HCT116 (cell line): ENCODE data around the gene TMEM135. TPM values are rescaled to one million over a fixed set of nuclear protein-coding genes. Genes with fewer than 3 reads are reported as not detected.

Experiments used
- ATAC-seq: fragments of 200-7000 bp; cut with Tn5 transposase; 2 replicates; pipeline ENCODE4 v1.9.1; 2020; ENCODE audit warnings: mild to moderate bottlenecking, moderate library complexity
- BruUV-seq: library from RNA; stranded (reverse); fragments of 400-500 nt; replicated peaks from 2 replicates; lab custom pipeline; 2021; lab: Mats Ljungman, UMichigan
- CTCF ChIA-PET: fragments of 300-600 bp; sonication (Branson Sonifier 250); formaldehyde crosslinking; loops from one replicate; lab custom pipeline; 2021; ENCODE audit warnings: antibody characterized with exemption; lab: Charles Lee
- POLR2A ChIA-PET: fragments of 300-600, 350-600 bp; sonication (Branson Sonifier 250); formaldehyde crosslinking; loops from one replicate; lab custom pipeline; 2021; ENCODE audit warnings: antibody characterized with exemption; lab: Charles Lee
- RAD21 ChIA-PET, 2 experiments: fragments of 300-600 bp; sonication (Branson Sonifier 250); formaldehyde crosslinking; loops; one replicate each; lab custom pipeline; 2023; ENCODE audit warnings: low total read pairs in 2 of 2; ENCODE audit not compliant: uncharacterized antibody in 2 of 2, unreplicated experiment in 2 of 2, low non-redundant PET in 1 of 2; lab: Charles Lee
- DNase-seq: peaks from one replicate; pipeline ENCODE4 v3.0.0-alpha.2; 2010; ENCODE audit warnings: low read depth, low spot score
- H2AFZ ChIP-seq: fragments of 200-600 bp; shearing (Covaris generic), sonication (generic); 2 replicates; pipeline ENCODE4 v1.6.1; 2017; ENCODE audit warnings: low read depth, mixed run types, mixed read lengths, antibody characterized with exemption, low read length; ENCODE audit not compliant: poor library complexity, severe bottlenecking
- H3K27ac ChIP-seq: 2 replicates; pipeline ENCODE4 v1.5.1; 2012; ENCODE audit warnings: low read depth, low read length
- H3K27me3 ChIP-seq: fragments of 200-600 bp; sonication (generic); 2 replicates; pipeline ENCODE4 v1.6.1; 2016; ENCODE audit warnings: mixed run types, low read length, mixed read lengths; ENCODE audit not compliant: insufficient read depth
- H3K36me3 ChIP-seq, 2 experiments: fragments of 200-500 bp in 1 of 2; fragments of 200-600 bp in 1 of 2; sonication (Bioruptor generic) in 1 of 2; sonication (generic) in 1 of 2; 2 replicates each; pipeline versions ENCODE4 v1.5.1 to v1.6.1; 2014 to 2016; ENCODE audit warnings: low read length in 2 of 2, inconsistent platforms in 1 of 2, mixed read lengths in 1 of 2, mixed run types in 1 of 2; ENCODE audit not compliant: insufficient read depth in 2 of 2, control insufficient read depth in 1 of 2
- H3K4me1 ChIP-seq, 2 experiments: fragments of 200-600 bp in 1 of 2; sonication (generic) in 1 of 2; 2 replicates each; pipeline versions ENCODE4 v1.5.1 to v1.6.1; 2012 to 2017; ENCODE audit warnings: low read length in 2 of 2, inconsistent platforms in 1 of 2, mild to moderate bottlenecking in 1 of 2, mixed read lengths in 1 of 2, mixed run types in 1 of 2, moderate library complexity in 1 of 2; ENCODE audit not compliant: insufficient read depth in 2 of 2, control insufficient read depth in 1 of 2
- H3K4me2 ChIP-seq: fragments of 200-600 bp; sonication (generic); 2 replicates; pipeline ENCODE4 v1.6.1; 2017; ENCODE audit warnings: mixed run types, low read length, mixed read lengths
- H3K4me3 ChIP-seq, 2 experiments: fragments of 200-600 bp in 1 of 2; sonication (generic) in 1 of 2; replicated peaks in 1 of 2; 2 replicates each; pipeline ENCODE4 v1.5.1; 2011 to 2016; ENCODE audit warnings: low read length in 2 of 2, control low read depth in 1 of 2, low read depth in 1 of 2, mild to moderate bottlenecking in 1 of 2, mixed read lengths in 1 of 2, mixed run types in 1 of 2
- H3K79me2 ChIP-seq: fragments of 200-600 bp; sonication (generic); 2 replicates; pipeline ENCODE4 v1.6.1; 2017; ENCODE audit warnings: mild to moderate bottlenecking, mixed run types, low read length, moderate library complexity, mixed read lengths; ENCODE audit not compliant: insufficient read depth
- H3K9ac ChIP-seq: fragments of 200-600 bp; sonication (generic); 2 replicates; pipeline ENCODE4 v1.6.1; 2016; ENCODE audit warnings: low read length, mixed read lengths
- H3K9me2 ChIP-seq: fragments of 200-600 bp; sonication (generic), shearing (Covaris generic); 2 replicates; pipeline ENCODE4 v1.6.1; 2017; ENCODE audit warnings: mixed run types, mild to moderate bottlenecking, moderate library complexity; ENCODE audit not compliant: insufficient read depth
- H3K9me3 ChIP-seq, 2 experiments: fragments of 200-500 bp in 1 of 2; fragments of 200-600 bp in 1 of 2; sonication (Bioruptor generic) in 1 of 2; sonication (generic) in 1 of 2; 2 replicates each; pipeline ENCODE4 v1.6.1; 2014 to 2017; ENCODE audit warnings: low read length in 2 of 2, mixed read lengths in 2 of 2, inconsistent platforms in 1 of 2, low read depth in 1 of 2, mild to moderate bottlenecking in 1 of 2, mixed run types in 1 of 2, moderate library complexity in 1 of 2; ENCODE audit not compliant: control insufficient read depth in 1 of 2, insufficient read depth in 1 of 2
- H4K20me1 ChIP-seq: fragments of 200-600 bp; sonication (generic), shearing (Covaris generic); 2 replicates; pipeline ENCODE4 v1.6.1; 2017; ENCODE audit warnings: mixed run types, mild to moderate bottlenecking, moderate library complexity; ENCODE audit not compliant: insufficient read depth
- CBX3 ChIP-seq: IDR thresholded peaks from 2 replicates; pipeline ENCODE4 v1.6.1; 2012; ENCODE audit warnings: low read depth
- CEBPB ChIP-seq: IDR thresholded peaks from 2 replicates; pipeline ENCODE4 v1.6.1; 2012; ENCODE audit warnings: low read depth
- CTCF ChIP-seq, 3 experiments: fragments of 200-600 bp in 1 of 3; sonication (generic) in 1 of 3; IDR thresholded peaks in 2 of 3; conservative IDR thresholded peaks in 1 of 3; 2 replicates each; pipeline ENCODE4 v1.5.1; 2012 to 2017; ENCODE audit warnings: low read depth in 2 of 3, low read length in 2 of 3, antibody characterized with exemption in 1 of 3, borderline replicate concordance in 1 of 3, control low read depth in 1 of 3, mild to moderate bottlenecking in 1 of 3, mixed read lengths in 1 of 3, mixed run types in 1 of 3, moderate library complexity in 1 of 3; ENCODE audit not compliant: insufficient read depth in 1 of 3
- EGR1 ChIP-seq: IDR thresholded peaks from 2 replicates; pipeline ENCODE4 v1.6.1; 2012; ENCODE audit warnings: low read depth
- EZH2phosphoT487 ChIP-seq: fragments of 200-600 bp; IDR thresholded peaks from 2 replicates; pipeline ENCODE4 v1.6.1; 2018; ENCODE audit warnings: antibody characterized with exemption, borderline replicate concordance
- FOSL1 ChIP-seq: IDR thresholded peaks from 2 replicates; pipeline ENCODE4 v1.6.1; 2012; ENCODE audit warnings: low read depth
- JUND ChIP-seq: IDR thresholded peaks from 2 replicates; pipeline ENCODE4 v1.6.1; 2012
- SP1 ChIP-seq: IDR thresholded peaks from 2 replicates; pipeline ENCODE4 v1.6.1; 2012; ENCODE audit warnings: low read depth
- YY1 ChIP-seq: IDR thresholded peaks from 2 replicates; pipeline ENCODE4 v1.6.1; 2011; ENCODE audit warnings: low read length, low read depth, moderate library complexity, mild to moderate bottlenecking; ENCODE audit not compliant: insufficient replicate concordance; ENCODE audit errors: extremely low read depth
- intact Hi-C: fragments of 100-400 bp; cut with micrococcal nuclease; formaldehyde crosslinking; loops from 2 replicates; pipeline ENCODE4 v1.10.0; 2022
- total RNA-seq: library from RNA; stranded (reverse); gene quantifications from one replicate; pipeline ENCODE4 v1.2.1, GENCODE V29; 2021; ENCODE audit not compliant: unreplicated experiment
- TF ChIP-seq, protein P1 (sequence below): IDR thresholded peaks from 2 replicates; pipeline ENCODE4 v1.6.1; 2012
- TF ChIP-seq, protein P2 (sequence below): IDR thresholded peaks from 2 replicates; pipeline ENCODE4 v1.6.1; 2011; ENCODE audit warnings: mild to moderate bottlenecking, low read length, moderate library complexity; ENCODE audit not compliant: insufficient replicate concordance; ENCODE audit errors: extremely low read depth

Gene TMEM135
- total RNA-seq, 1 experiment from 2014 or later: 50.6 TPM

- ATAC-seq (no peak), DNase-seq (no peak)
- H3K4me3 ChIP-seq: no peak overlapping the region
- TF ChIP-seq EGR1 (no peak), EZH2phosphoT487 (no peak), CEBPB (no peak), SP1 (no peak), FOSL1 (no peak), JUND (no peak)
- TF ChIP-seq, protein P1, sequence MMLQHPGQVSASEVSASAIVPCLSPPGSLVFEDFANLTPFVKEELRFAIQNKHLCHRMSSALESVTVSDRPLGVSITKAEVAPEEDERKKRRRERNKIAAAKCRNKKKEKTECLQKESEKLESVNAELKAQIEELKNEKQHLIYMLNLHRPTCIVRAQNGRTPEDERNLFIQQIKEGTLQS: no peak
- H3K4me1 ChIP-seq: no peaks in the 10 kb centered on the region
- POLR2A ChIA-PET: no interaction called here
- no peaks in the 10 kb centered on the region for H3K27me3 ChIP-seq
- no TSS peak for BruUV-seq
- no peak overlapping the region for H2AFZ ChIP-seq
- H4K20me1 ChIP-seq: no peaks in the 10 kb centered on the region
- H3K79me2 ChIP-seq: no peaks in the 10 kb centered on the region
- H3K9me2 ChIP-seq: no peaks in the 10 kb centered on the region
- RAD21 ChIA-PET: no interaction called here
- H3K27ac ChIP-seq: no peak overlapping the region
- intact Hi-C loops: no loop called here
- H3K4me2 ChIP-seq: no peak overlapping the region
- H3K9ac ChIP-seq: no peak overlapping the region
- no peaks in the 10 kb centered on the region for H3K9me3 ChIP-seq
- 0 out of 4 replicates have a peak, but pooled peaks cover 0 to 3% of the 10 kb centered on the region in 2 experiments for H3K36me3 ChIP-seq
- CTCF ChIA-PET: no interaction called here
Measured at GRCh38 chr11:87316491-87316890, 278.8 kb downstream of the TMEM135 start.

DNA sequence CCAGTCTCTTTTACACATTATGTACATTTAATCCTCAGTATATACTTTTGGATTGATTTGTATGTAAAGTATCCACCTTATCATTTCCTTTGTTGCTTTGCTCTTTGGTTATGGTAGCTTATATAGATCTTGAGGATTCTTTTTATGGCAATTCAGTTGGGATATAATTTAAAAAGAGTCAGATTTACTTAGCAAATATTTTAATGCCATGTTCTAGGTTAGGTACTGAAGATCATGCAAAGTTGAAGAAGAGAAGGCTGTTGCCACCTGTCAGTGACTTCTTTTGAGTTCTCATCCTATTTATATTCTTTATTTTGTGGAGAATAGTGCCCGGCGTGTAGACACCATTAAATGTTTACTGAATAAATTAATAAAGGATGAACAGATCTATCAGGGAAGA, 279.7 kb downstream of the TMEM135 start:
- H3K79me2 ChIP-seq: no peaks in the 10 kb centered on the region
- intact Hi-C loops: no loop called here
- H3K9ac ChIP-seq: no peak overlapping the region
- H4K20me1 ChIP-seq: no peaks in the 10 kb centered on the region
- no peak overlapping the region for H2AFZ ChIP-seq
- no peaks in the 10 kb centered on the region for H3K27me3 ChIP-seq
- CTCF ChIA-PET: no interaction called here
- no peak overlapping the region for H3K4me2 ChIP-seq
- POLR2A ChIA-PET: no interaction called here
- TF ChIP-seq YY1 (no peak), CTCF (IDR thresholded peaks at IDR 0.05 in 2 of 3, conservative IDR thresholded peaks at IDR 0.05 in 1 of 3; ENCODE audit: borderline replicate concordance in 1 of 3, insufficient read depth in 1 of 3, low read depth in 2 of 3, low read length in 2 of 3) (no peak), EZH2phosphoT487 (no peak), CBX3 (no peak)
- TF ChIP-seq, protein P2, sequence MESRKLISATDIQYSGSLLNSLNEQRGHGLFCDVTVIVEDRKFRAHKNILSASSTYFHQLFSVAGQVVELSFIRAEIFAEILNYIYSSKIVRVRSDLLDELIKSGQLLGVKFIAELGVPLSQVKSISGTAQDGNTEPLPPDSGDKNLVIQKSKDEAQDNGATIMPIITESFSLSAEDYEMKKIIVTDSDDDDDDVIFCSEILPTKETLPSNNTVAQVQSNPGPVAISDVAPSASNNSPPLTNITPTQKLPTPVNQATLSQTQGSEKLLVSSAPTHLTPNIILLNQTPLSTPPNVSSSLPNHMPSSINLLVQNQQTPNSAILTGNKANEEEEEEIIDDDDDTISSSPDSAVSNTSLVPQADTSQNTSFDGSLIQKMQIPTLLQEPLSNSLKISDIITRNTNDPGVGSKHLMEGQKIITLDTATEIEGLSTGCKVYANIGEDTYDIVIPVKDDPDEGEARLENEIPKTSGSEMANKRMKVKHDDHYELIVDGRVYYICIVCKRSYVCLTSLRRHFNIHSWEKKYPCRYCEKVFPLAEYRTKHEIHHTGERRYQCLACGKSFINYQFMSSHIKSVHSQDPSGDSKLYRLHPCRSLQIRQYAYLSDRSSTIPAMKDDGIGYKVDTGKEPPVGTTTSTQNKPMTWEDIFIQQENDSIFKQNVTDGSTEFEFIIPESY: no peak
- H3K4me1 ChIP-seq: no peaks in the 10 kb centered on the region
- no peak overlapping the region for H3K27ac ChIP-seq
- no TSS peak for BruUV-seq
- DNase-seq (no peak), ATAC-seq (no peak)
- no peaks in the 10 kb centered on the region for H3K9me3 ChIP-seq
- RAD21 ChIA-PET: no interaction called here
- no peak overlapping the region for H3K4me3 ChIP-seq
- 0 out of 4 replicates have a peak, but pooled peaks cover 0 to 4% of the 10 kb centered on the region in 2 experiments for H3K36me3 ChIP-seq
- H3K9me2 ChIP-seq: no peaks in the 10 kb centered on the region
